Measurements from ENCODE around the gene FMN2.
"Not testable (repeated sequence)": the region's sequence is repeated elsewhere in the genome, so short reads cannot be mapped to it uniquely, and the experiment has no call there.

The FMN2 gene

GRCh38 chr1:240320659-240321058, 229.0 kb downstream of the FMN2 start:
- DNase-seq: no peak

- no peak for DNase-seq
Observed at GRCh38 chr1:240322943-240323342, 231.3 kb downstream of the FMN2 start.

GRCh38 chr1:240328382-240328781, 236.7 kb downstream of the FMN2 start:
- not testable (repeated sequence) for DNase-seq

- DNase-seq: no peak
Observed at GRCh38 chr1:240329443-240329842, 237.8 kb downstream of the FMN2 start.

- no peak for DNase-seq
Observed at GRCh38 chr1:240332672-240333071, 241.0 kb downstream of the FMN2 start.

GRCh38 chr1:240337781-240338180, 246.1 kb downstream of the FMN2 start:
- no peak for DNase-seq

- no peak for DNase-seq
Observed at GRCh38 chr1:240338837-240339236, 247.2 kb downstream of the FMN2 start.

- DNase-seq: no peak
Observed at GRCh38 chr1:240341365-240342250, 249.9 kb downstream of the FMN2 start.

- DNase-seq: no peak
Observed at GRCh38 chr1:240342251-240342625, 250.6 kb downstream of the FMN2 start.

GRCh38 chr1:240343045-240343444, 251.4 kb downstream of the FMN2 start:
- no peak for DNase-seq

- no peak for DNase-seq
Observed at GRCh38 chr1:240343966-240344365, 252.3 kb downstream of the FMN2 start.

GRCh38 chr1:240344918-240345317, 253.2 kb downstream of the FMN2 start:
- no peak for DNase-seq

- DNase-seq: no peak
Observed at GRCh38 chr1:240349695-240350094, 258.0 kb downstream of the FMN2 start.

- no peak for DNase-seq
Observed at GRCh38 chr1:240350910-240351331, 259.2 kb downstream of the FMN2 start.

- DNase-seq: no peak
Observed at GRCh38 chr1:240351690-240352089, 260.0 kb downstream of the FMN2 start.

GRCh38 chr1:240352769-240353168, 261.1 kb downstream of the FMN2 start:
- no peak for DNase-seq

- no peak for DNase-seq
Observed at GRCh38 chr1:240356568-240356967, 264.9 kb downstream of the FMN2 start.

GRCh38 chr1:240362046-240362445, 270.4 kb downstream of the FMN2 start:
- DNase-seq: no peak

- DNase-seq: no peak
Observed at GRCh38 chr1:240362826-240363225, 271.1 kb downstream of the FMN2 start.

GRCh38 chr1:240363315-240363714, 271.6 kb downstream of the FMN2 start:
- no peak for DNase-seq

GRCh38 chr1:240363914-240364313, 272.2 kb downstream of the FMN2 start:
- DNase-seq: no peak

GRCh38 chr1:240366636-240367035, 275.0 kb downstream of the FMN2 start:
- no peak for DNase-seq

- DNase-seq: no peak
Observed at GRCh38 chr1:240385551-240385950, 293.9 kb downstream of the FMN2 start.

GRCh38 chr1:240385985-240386978, 294.6 kb downstream of the FMN2 start:
- no peak for DNase-seq

Data from DMS79 (cell line).